ENCODE data around the gene C18orf32.
"Not testable (repeated sequence)": the region's sequence is repeated elsewhere in the genome, so short reads cannot be mapped to it uniquely, and the experiment has no call there.

Gene C18orf32

DNA sequence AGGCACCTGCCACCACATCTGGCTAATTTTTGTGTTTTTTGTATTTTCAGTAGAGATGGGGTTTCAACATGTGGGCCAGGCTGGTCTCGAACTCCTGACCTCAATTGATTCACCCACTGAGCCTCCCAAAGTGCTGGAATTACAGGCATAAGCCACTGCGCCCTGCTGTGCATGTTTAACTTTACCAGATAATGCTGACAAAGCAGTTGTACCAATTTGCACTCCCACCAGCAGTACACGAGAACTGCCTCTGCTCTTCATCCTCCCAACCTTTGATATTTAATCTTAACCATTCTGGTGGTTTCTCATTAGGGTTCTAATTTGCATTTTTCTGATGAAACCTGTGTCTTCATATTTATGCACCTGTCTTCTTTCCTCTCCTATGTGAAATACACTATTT lies 14.6 kb downstream of the C18orf32 start:
- DNase-seq (ENCODE audit: low read depth in 4 of 4, low spot score in 1 of 4), result no peak

DNA sequence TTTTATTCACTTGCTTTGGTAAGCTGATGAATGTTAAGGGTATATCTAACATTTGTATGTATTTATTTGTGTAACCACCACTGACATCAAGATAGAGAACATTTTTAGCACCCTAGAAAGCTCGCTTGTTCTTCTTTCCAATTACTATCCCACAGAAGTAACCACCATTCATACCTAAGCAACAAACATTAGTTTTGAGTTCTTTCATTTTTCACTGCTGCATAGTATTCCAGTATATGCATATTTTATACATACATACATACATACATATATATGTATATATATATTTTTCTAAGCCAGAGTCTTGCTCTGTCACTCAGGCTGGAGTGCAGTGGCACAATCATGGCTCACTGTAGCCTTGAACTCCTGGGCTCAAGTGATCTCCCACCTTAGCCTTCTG lies 15.5 kb downstream of the C18orf32 start:
- no peak for DNase-seq (ENCODE audit: low read depth in 4 of 4, low spot score in 1 of 4)

DNA sequence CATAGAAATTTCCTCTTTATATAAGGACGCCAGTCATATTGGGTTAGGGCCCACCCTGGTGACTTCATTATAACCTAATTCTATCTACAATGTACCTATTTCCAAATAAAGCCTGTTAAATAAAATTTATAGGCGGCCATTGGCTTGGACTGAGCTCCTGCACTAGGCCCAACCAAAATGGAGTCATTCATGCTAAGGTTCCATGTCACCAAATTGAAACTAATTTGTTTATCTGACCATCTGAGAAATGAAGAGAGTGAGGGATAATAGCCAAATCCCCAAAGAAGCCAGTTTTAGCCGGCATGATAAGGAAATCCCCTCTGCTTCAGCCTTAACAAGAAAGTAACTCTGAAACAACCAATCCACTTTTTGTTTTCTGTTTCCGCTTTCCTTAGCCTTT lies 19.4 kb downstream of the C18orf32 start:
- no peak for DNase-seq (ENCODE audit: low read depth in 4 of 4, low spot score in 1 of 4)

DNA sequence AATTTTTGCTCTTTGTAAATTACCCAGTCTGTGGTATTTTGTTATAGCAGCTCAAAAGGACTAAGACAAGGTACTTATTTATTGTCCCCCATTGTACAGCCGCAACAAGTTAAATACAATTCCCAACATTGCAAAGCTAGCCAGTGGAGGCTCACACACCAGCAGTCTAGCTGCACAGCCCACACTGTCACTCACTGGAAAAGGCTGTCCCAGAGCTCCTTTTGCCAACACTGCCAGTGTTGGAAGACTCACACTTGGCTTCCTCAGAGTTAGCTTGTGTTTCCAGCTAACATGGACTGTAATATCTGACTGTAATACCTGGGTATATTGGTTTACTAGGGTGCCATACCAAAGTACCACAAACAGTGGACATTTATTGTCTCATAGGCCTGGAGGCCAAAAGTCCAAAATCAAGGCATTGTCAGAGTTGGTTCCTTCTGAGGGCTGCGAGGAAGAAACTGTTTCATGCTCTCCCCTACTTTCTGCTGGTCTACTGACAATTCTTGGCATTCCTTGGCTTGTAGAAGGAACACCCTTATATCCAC lies 19.9 kb downstream of the C18orf32 start:
- DNase-seq (ENCODE audit: low read depth in 4 of 4, low spot score in 1 of 4), result no peak

DNA sequence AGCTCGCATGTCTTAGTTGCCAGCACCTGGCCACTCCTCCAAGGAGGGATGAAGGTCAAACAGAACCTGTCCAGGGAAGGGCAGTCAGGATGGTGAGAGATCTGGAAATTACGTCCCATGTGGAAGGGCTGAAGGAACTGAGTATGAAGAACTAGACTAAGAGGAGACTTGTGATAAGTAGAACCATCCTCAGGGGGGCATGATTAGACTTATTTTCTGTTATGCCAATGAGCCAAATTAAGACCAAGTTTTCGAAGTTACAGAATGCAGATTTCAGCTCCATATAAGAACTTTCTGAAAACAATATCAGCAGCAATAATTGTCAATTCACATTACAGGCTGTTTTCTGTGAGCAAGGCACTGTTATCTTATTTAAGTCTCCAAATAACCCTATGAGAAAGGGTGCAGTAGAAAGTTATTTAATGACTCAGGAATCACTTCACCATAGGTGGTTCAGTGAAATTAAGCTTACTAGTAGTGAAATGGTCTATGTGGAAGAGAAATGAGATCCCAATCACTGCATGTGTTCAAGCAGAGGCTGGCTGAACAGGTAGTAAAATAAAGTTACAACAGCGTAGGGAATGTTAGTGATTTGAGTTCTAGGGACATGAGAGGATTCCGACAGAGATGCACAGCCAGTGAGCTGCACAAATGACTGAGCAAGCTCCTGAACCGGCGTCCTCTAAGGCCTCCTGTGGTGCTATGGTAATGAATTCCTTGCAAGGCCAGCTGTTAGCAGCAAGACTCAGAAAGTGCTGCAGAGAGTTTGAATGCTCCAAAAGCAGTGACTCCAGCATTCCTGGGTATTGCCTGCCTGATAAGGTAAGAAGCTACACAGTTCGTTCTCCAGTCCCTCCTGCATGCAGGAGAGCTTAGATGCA lies 22.1 kb downstream of the C18orf32 start:
- no peak for DNase-seq (ENCODE audit: low read depth in 4 of 4, low spot score in 1 of 4)

DNA sequence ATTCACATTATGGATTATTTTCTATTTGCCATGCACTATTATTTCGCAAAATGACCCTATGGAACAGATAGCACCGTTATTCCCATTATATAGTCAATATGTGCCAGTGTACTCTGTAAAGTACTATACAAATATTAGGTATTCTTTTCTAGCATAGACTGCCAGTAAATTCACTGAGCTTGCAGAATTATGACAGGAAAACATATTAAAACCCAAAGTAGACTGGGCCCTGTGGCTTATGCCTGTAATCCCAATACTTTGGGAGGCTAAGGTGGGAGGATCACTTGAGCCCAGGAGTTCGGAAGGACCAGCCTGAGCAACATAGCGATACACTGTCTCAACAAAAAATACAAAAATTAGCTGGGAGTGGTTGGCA lies 25.4 kb downstream of the C18orf32 start:
- DNase-seq (ENCODE audit: low read depth in 4 of 4, low spot score in 1 of 4), result no peak

DNA sequence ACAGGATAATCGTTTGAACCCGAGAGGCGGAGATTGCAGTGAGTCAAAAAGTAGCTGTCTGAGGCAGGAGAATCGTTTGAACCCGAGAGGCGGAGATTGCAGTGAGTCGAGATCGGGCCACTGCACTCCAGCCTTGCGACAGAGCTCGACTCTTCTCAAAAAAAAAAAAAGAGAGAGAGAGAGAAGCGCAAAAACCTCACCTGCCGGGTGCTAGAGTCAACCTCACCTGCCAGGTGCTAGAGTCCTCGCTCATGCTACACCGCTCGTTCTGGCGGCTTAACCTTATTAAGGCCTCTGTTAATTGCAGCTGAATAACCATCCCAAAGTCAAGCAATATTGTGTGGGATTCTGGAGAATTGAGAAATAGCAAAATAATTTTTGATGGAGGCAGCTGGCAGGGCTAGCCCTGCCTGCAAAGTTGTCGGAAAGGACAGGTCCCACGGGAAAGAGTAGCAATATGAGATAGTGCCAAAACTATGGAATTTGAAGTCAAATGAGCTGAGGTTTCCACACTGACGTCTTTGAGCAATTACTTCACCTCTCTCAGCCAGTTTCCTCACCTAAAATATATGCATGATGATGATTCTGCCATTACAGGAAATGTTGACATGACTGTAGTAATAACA lies 25.9 kb downstream of the C18orf32 start:
- DNase-seq (ENCODE audit: low read depth in 4 of 4, low spot score in 1 of 4), result peak in 1 of 4 experiments; percentile 7

DNA sequence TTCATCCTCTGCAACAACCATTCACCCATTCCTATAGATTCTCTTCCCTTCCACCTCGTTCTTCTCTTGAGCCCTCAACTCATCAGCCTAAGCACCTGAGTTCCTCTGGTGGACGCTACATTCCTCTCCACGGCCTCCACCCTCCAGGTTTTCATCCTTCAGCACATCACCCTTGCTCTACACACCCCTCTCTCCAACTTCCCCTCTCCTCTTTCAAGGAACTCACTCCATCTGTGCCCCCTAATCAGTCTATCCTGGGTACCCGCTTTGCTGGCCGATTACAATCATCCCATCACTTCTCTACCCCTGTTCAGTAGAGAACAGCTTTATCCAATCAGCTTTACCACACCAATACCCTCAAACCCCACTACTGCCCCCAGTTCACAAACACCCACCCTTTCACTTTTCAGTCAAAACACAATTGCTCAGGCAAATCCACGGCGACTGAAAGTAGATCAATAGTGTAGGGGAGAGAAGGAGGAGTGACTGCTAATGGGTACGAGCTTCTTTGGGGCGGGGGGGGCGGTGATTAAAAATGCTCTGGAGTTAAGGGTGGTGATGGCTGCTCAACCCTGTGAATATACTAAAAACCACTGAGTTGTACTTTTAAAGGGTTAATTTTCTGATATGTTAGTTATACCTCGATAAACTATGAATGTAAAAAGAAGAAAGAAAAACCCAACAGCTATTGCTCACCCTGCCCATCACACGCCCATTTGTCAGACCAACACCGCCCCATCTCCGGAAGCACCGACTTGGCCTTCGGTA lies 27.4 kb downstream of the C18orf32 start:
- DNase-seq (ENCODE audit: low read depth in 4 of 4, low spot score in 1 of 4), result peak in 3 of 4 experiments; percentile 5 to 10 (median 8)

DNA sequence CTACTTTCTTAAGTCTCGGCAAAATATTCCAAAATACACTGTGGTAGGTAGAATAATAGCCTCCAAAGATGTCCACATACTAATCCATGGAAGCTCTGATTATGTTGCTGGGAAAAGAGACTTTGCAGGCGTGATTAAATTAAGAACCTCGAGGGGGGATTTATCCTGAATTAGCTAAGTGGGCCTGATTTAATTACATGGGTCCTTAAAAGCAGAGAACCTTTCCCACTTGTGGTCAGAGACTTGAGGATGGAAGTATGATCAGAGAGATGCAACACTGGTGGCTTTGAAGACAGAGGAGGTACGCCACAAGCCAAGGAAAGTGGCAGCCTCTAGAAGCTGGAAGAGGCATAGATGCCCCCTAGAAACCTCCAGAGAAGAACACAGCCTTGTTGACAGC lies 29.4 kb downstream of the C18orf32 start:
- DNase-seq (ENCODE audit: low read depth in 4 of 4, low spot score in 1 of 4), result no peak

DNA sequence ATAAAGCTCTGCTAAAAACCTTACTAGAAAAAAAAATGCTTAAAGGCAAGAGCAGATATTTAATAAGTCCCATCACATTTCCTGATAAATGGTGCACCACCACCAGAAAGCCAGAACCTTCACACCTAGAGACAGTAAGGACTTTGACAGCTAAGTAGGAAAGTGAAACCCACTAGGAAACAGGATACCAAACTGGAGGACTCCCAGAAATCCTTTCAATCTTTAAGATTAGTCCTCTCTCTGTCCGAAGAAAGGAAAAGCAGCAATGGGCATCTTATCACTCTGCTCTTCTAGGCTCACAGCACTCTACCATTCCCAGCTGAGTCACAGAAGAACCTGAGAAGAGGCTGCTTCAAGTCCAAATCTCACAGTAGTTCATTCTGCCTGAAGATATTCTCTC lies 30.2 kb downstream of the C18orf32 start:
- DNase-seq (ENCODE audit: low read depth in 4 of 4, low spot score in 1 of 4), result no peak

DNA sequence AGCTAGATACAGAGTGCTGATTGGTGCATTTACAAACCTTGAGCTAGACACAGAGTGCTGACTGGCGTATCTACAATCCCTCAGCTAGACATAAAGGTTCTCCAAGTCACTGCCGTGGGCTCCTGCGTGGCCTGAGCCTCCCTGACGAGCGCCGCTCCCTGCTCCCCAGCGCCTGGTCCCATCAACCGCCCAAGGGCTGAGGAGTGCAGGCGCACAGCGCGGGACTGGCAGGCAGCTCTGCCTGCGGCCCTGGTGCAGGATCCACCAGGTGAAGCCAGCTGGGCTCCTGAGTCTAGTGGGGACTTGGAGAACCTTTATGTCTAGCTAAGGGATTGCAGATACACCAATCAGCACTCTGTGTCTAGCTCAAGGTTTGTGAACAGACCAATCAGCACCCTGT lies 34.5 kb downstream of the C18orf32 start:
- DNase-seq (ENCODE audit: low read depth in 4 of 4, low spot score in 1 of 4), result not testable (repeated sequence)

DNA sequence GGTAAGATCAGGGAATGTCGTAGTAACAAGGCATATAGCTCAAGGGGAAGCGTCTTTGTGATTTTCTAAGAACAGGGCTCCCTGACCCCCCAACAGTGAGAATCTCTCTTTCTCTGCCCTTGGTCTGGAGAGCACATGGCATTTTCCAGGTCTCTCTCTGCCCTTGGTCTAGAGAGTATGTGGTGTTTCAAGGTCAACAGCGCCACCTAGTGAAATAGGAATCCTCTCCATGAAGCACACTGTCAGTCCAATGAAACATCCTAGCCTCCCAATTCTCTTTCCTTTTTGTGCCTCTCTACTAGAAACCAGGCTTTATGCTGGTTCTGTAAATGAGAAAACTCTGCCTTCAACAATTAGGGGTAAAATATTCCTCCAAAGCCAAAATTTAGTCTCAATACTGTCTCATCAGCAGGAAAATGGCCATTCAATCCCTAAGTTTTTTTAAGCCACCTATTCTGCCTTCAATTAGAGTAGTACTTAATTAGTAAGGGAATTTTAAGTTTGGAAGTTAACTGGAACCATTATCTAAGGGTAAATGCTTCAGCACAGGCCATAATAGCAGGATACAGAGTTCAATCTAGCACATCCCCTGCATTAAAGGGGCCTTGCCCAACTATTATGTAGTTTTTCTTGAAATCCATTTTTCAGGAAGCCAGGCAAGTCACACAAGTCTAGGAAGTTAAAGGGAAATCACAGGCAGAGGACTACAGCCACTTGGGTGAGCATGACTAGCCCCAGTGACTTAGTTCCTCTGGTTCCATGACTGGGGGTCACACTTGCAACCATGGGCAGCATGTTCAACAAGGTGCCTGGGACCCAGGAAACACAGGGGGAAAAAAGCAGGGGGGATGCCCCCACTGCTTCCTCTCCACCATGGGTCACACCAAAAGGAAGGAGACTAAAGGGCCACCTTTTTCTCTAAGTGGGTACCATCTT lies 39.0 kb downstream of the C18orf32 start:
- DNase-seq (ENCODE audit: low read depth in 4 of 4, low spot score in 1 of 4), result peak in 2 of 4 experiments; percentile 7 to 26

DNA sequence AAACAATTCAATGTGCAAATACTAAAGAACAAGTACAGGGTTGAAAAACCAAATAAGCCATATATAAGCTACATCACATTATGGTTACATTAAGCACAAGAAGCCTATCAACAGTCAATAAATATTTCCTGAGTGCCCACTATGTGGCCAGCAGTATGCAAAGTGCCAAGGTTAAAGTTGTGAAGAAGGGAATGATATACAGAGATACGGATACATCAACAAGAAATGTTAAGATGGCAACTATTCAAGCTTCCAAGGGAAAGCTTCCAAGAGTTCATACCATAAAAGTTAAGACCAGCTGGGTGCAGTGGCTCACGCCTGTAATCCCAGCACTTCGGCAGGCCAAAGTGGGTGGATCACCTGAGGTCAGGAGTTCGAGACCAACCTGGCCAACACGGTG lies 40.6 kb downstream of the C18orf32 start:
- DNase-seq (ENCODE audit: low read depth in 4 of 4, low spot score in 1 of 4), result no peak

DNA sequence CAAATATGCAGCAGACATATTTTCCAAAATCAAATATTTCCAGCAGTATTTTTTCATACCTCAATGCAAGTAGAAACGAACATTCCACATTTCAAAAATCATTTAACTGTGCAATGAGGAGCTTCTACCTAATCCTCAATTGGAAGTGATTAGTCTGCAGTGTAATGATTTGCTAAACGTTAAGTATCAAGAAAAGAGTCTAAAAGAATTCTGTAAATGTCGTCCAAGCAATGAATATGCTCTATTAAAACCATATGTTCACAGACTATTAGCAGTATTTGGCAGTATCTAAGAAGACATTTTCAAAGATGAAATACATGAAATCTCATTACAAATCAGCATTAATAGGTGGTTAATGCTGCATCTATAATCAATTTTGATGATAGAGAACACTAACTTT lies 42.5 kb downstream of the C18orf32 start:
- DNase-seq (ENCODE audit: low read depth in 4 of 4, low spot score in 1 of 4), result no peak

DNA sequence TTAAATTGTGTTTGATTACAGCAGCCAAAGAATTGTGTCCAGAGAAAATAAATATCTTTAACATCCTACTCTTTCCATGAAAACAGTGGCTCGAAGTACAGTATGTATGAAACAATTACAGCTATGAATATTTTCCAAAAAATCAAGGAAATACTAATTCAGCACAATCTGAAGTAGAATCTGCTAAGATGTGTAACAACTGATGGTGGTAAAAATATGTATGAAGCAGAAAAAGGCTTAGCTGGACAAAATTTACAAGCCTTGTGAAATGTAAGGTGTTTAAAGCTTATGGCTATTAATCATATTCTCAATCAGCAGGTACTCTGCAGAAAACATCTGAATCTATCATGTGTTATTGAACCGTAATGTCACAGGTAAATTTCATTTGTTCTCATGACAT lies 43.2 kb downstream of the C18orf32 start:
- no peak for DNase-seq (ENCODE audit: low read depth in 4 of 4, low spot score in 1 of 4)

DNA sequence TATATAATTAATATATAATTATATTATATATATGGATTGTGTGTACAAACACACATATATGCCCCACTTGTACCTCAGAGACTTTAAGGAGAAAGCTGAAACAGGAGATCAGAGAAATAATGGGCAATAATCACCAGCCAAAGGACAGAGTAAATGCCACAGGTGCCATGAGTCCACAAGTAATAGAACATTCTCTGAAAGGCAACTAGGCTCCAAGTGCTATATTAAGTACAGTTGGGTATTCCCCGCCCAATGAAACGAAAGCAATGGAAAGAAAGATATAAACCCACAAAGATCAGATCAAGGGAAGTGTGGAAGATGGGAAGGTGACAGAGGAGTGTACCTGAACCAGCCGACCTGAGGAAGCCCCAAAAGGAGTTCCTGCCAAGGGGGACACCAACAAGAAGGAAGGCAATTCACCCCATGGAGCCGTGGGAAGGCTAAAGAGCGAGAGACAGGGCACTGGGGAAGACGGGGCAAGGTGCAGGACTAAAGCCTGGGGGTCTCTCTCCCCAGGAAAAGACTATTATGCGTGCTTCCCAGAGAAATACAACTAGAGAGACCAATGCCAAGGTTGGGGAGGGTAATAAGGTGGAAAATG lies 45.6 kb downstream of the C18orf32 start:
- DNase-seq (ENCODE audit: low read depth in 4 of 4, low spot score in 1 of 4), result no peak

DNA sequence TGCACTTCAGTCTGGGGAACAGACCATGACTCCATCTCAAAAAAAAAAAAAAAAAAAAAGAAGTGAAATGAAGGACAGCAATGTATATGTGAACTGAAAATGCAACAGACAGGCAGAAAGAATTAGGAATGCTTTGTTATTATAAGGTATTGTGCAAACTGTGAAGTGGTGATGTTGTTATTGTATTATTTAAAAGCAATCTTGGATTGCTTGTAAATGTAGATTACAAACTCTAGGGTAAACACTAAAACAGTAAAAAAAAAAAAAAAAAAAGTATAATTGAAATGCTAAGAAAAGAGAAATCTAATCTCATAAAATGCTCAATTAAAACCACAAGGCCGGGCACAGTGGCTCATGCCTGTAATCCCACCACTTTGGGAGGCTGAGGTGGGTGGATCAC lies 51.9 kb downstream of the C18orf32 start:
- DNase-seq (ENCODE audit: low read depth in 4 of 4, low spot score in 1 of 4), result no peak

DNA sequence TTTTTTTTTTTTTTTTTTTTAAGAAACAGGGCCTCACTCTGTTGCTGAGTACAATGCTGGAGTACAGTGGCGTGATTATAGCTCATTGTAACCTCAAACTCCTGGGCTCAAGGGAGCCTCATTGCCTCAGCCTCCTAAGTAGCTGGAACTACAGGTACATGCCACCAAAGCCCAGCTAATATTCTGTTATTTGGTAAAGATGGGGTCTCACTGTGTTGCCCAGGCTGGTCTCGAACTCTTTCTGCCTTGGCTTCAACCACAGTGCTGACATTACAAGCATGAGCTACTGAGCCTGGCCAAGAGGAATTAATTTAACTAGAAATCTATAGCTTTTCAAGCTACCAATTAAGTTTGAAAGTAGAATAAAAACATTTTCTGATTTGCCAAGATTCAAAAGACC lies 54.4 kb downstream of the C18orf32 start:
- no peak for DNase-seq (ENCODE audit: low read depth in 4 of 4, low spot score in 1 of 4)

DNA sequence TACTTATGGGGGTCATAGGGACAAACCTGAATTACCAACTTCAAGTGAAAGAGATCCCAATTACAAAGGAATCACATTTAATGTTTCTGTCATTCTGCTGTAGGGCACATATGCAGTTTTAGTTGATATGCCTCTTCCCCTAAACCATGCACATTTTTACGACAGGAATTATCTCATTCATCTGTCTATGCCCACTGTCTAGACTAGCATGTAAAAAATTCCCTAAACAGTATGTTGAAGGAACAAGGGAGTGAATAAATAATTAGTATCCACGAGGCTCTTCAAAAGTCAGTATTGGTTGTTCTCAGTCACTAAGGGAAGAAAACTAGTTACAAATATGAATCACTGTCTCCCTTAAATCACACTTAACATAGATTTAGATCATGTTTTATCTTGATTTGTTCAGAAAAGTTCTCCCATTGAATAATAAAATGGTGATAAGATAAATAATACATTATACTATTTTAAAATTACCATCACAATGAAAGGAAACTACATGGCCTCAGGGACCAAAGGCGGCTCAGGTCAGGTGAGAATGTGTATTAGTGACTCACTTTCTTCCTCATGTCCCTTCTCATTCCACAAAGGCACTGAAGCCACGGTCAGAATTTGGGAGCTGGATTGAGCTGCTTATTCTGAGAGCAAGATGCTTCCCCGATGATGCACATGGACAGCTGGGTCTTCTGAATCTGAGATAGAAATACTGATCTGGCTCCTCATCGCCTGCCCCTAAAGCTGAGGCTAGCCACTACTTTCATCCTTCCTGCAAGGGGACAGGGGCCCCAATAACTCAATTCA lies 55.7 kb downstream of the C18orf32 start:
- no peak for DNase-seq (ENCODE audit: low read depth in 4 of 4, low spot score in 1 of 4)
